ENCODE measurements around the gene NOS3. TPM values are rescaled to one million over a fixed set of nuclear protein-coding genes. Genes with fewer than 3 reads are reported as not detected.

The NOS3 gene
- total RNA-seq, 1 donor from 2014 or later: 7.4 TPM

DNA sequence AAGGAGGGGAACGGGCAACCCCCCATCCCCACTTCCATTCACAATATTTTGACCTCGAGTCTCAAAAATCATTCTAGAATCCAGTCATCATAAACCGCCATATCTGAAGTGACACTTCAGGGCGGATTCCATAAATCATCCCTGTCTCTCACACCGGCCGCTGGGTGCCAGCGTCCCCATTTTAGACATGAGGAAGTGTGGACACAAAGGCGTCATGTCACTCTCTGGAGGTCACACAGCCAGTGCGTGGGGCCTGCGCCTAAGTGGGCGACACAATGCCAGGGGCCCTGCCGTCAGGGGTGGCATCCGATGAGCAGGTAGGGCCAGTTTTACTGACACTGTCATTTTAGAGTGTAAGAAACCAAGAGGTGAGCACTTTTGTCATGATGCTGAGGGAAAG lies 32.2 kb upstream of the NOS3 start:
- H3K9me3 Mint-ChIP-seq: no peaks in the 10 kb centered on the region
- H3K27me3 Mint-ChIP-seq (ENCODE audit: low read depth): no peaks in the 10 kb centered on the region
- TF ChIP-seq, protein P1, sequence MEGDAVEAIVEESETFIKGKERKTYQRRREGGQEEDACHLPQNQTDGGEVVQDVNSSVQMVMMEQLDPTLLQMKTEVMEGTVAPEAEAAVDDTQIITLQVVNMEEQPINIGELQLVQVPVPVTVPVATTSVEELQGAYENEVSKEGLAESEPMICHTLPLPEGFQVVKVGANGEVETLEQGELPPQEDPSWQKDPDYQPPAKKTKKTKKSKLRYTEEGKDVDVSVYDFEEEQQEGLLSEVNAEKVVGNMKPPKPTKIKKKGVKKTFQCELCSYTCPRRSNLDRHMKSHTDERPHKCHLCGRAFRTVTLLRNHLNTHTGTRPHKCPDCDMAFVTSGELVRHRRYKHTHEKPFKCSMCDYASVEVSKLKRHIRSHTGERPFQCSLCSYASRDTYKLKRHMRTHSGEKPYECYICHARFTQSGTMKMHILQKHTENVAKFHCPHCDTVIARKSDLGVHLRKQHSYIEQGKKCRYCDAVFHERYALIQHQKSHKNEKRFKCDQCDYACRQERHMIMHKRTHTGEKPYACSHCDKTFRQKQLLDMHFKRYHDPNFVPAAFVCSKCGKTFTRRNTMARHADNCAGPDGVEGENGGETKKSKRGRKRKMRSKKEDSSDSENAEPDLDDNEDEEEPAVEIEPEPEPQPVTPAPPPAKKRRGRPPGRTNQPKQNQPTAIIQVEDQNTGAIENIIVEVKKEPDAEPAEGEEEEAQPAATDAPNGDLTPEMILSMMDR (conservative IDR thresholded peaks at IDR 0.05): no peak
- peaks cover 31% of the 10 kb centered on the region for H3K4me1 Mint-ChIP-seq
- H3K27ac Mint-ChIP-seq (ENCODE audit: unreplicated experiment): peak overlapping the region; percentile 50
- DNase-seq (ENCODE audit: low read depth, low spot score): no peak
- H3K4me3 Mint-ChIP-seq: no peak overlapping the region
- H3K36me3 Mint-ChIP-seq (ENCODE audit: low read depth): no peaks in the 10 kb centered on the region

DNA sequence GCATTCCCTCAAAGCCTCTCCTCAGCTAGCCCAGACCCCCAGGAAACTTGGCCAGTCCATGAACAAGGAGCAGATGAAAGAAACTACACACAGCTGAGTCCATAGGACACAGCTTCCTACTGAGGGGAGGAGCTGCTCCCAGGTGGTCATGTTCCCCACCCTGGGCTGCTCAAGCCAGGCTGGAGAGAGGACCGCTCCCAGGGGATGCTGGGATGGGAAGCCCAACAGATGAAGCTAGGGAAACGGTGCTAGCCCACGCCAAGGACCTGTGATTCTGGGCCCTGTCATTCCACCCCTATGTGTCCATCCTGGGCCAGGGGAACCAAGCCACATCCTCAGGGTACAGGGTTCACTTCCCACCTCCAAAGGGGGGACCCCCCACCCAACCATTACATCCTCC lies 31.7 kb upstream of the NOS3 start:
- TF ChIP-seq, protein P1 (conservative IDR thresholded peaks at IDR 0.05): no peak
- no peaks in the 10 kb centered on the region for H3K27me3 Mint-ChIP-seq (ENCODE audit: low read depth)
- H3K27ac Mint-ChIP-seq (ENCODE audit: unreplicated experiment): peak overlapping the region; percentile 50
- no peak for DNase-seq (ENCODE audit: low read depth, low spot score)
- peaks cover 31% of the 10 kb centered on the region for H3K4me1 Mint-ChIP-seq
- H3K4me3 Mint-ChIP-seq: no peak overlapping the region
- no peaks in the 10 kb centered on the region for H3K36me3 Mint-ChIP-seq (ENCODE audit: low read depth)
- H3K9me3 Mint-ChIP-seq: no peaks in the 10 kb centered on the region

DNA sequence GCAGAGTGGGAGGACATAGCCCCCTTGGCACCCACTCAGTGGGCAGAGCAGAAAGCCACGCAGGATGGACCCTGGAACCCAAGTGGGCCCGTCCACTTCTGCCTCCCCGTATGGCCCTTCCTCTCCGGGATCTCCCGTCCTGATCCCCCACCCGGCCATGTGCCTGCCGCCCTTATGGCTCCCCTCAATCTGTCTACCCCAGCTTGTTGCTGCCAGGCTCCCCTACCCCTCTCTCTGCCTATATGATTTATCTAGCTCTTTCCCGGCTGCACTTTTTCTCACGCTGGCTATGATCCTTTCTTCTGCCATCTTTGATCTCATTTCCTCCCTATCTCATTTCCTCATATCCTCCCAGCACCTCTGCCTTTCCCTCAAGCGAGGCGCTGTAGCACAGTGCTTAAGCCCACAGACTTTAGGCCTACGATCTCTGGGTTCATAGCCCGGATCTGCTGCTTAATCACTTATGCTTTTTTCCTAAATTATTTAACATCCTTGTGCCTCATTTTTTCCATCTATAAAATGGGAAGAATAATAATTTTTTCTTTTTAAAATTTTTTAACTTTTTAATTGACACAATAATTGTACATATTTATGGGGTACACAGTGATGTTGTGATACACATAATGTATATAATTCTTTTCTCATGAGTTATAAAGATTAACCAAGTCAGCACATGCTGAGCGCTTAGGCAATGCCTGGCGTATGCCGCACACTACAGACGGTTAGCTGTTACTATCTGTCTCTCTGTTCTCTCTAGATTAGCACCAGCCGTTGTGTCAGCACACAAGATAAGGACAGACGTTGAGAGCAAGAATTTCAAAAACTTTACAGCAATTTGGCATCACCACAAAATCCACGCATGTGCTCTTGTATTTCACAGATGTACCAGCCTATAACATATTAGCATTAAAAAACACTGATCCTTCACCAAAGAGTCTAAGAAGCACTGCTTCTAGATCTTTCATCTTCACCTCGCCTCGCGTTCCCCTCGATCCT lies 30.8 kb upstream of the NOS3 start:
- TF ChIP-seq, protein P1 (conservative IDR thresholded peaks at IDR 0.05): no peak
- Mint-ChIP-seq H3K9me3 (no peaks in the 10 kb centered on the region), H3K27me3 (ENCODE audit: low read depth) (no peaks in the 10 kb centered on the region), H3K4me3 (no peak overlapping the region), H3K36me3 (ENCODE audit: low read depth) (no peaks in the 10 kb centered on the region), H3K27ac (ENCODE audit: unreplicated experiment) (no peak overlapping the region), H3K4me1 (peaks cover 35% of the 10 kb centered on the region)
- no peak for DNase-seq (ENCODE audit: low read depth, low spot score)

DNA sequence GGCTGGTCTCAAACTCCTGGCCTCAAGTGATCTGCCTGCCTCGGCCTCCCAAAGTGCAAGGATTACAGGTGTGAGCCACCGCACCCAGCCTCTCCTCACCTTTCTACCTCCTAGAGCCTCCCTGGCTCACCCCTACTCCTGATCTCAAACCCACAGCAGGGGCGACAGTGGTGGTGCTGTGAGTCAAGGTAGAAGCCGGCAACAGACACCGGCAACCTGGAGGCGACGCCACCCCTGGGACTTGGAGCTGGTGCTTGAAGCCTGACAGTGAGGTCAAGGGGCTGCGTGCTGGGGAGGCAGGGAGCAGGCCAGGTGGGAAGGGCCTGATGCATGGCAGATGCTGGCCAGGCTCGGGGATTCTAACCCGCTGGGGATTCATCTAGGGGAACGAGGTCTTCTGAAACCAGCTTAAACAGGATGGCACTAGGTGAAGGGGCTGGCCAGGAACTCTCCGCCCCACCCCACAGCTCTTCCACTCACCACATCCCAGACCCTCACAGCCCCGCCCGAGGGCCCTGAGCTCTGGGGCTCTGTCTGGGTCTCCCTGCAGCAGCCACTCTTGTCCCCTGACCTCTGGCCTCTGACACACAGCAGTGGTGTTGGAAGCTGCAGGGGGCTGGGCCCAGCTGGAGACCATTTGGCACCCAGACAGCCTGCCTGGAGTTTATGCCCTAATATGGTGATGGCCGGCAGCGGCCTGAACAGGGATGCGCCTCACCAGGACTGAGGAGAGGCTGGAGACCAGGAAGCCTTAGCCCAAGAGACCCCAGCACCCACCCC lies 29.1 kb upstream of the NOS3 start:
- no peaks in the 10 kb centered on the region for H3K27me3 Mint-ChIP-seq (ENCODE audit: low read depth)

DNA sequence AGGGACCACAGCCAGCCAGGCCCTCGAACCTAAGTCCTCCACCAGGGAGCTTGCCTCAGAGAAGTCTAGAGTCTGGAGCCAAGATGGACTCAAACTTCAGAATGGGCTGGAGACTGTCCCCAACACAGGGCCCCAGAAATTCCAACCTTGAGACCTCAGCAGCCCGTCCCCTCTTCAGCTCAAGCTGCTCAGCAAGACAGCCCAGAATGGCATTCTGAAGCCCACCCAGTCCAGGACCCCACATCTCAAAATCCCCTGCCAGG lies 28.6 kb upstream of the NOS3 start:
- Mint-ChIP-seq H3K9me3 (no peaks in the 10 kb centered on the region), H3K4me3 (peak overlapping the region; percentile 49), H3K36me3 (ENCODE audit: low read depth) (no peaks in the 10 kb centered on the region), H3K4me1 (peaks cover 30% of the 10 kb centered on the region), H3K27ac (ENCODE audit: unreplicated experiment) (no peak overlapping the region), H3K27me3 (ENCODE audit: low read depth) (no peaks in the 10 kb centered on the region)
- DNase-seq (ENCODE audit: low read depth, low spot score): no peak
- TF ChIP-seq, protein P1 (conservative IDR thresholded peaks at IDR 0.05): no peak

More for the DNA sequence above, 29.1 kb upstream of the NOS3 start:
- peak overlapping the region; percentile 19 for H3K27ac Mint-ChIP-seq (ENCODE audit: unreplicated experiment)
- H3K4me3 Mint-ChIP-seq: peak overlapping the region; percentile 49
- no peaks in the 10 kb centered on the region for H3K9me3 Mint-ChIP-seq
- TF ChIP-seq, protein P1 (conservative IDR thresholded peaks at IDR 0.05): no peak
- DNase-seq (ENCODE audit: low read depth, low spot score): no peak
- no peaks in the 10 kb centered on the region for H3K36me3 Mint-ChIP-seq (ENCODE audit: low read depth)
- H3K4me1 Mint-ChIP-seq: peaks cover 31% of the 10 kb centered on the region
